H1 (cell line): ENCODE results near the gene SIRT7. TPM values are rescaled to one million over a fixed set of nuclear protein-coding genes. Genes with fewer than 3 reads are reported as not detected.

Source experiments
- CTCF ChIA-PET: fragments of 300-600 bp; sonication (Branson Sonifier 250); formaldehyde crosslinking; loops from one replicate; lab custom pipeline; 2021; ENCODE audit not compliant: partially characterized antibody; lab: Charles Lee
- POLR2A ChIA-PET: fragments of 300-600 bp; sonication (Branson Sonifier 250); formaldehyde crosslinking; loops from one replicate; lab custom pipeline; 2021; ENCODE audit warnings: inconsistent platforms; ENCODE audit not compliant: partially characterized antibody; lab: Charles Lee
- DNase-seq, 2 experiments: peaks; one replicate each; pipeline versions ENCODE4 v3.0.0 to v3.0.0-alpha.2; 2010 to 2022; ENCODE audit warnings: low spot score in 2 of 2, low read depth in 1 of 2, mixed read lengths in 1 of 2
- FAIRE-seq: peaks from 2 replicates; lab custom pipeline; 2011; peaks lifted over from hg19 to GRCh38; lab: Jason Lieb, UNC
- H2AFZ ChIP-seq: 2 replicates; pipeline ENCODE4 v1.8.1; 2012; ENCODE audit warnings: low read length, inconsistent platforms
- H2AK5ac ChIP-seq: 2 replicates; pipeline ENCODE4 v1.6.1; 2013; ENCODE audit warnings: low read depth, low read length
- H2BK120ac ChIP-seq: replicated peaks from 2 replicates; pipeline ENCODE3; 2013; ENCODE audit warnings: low read depth, low read length, inconsistent platforms
- H2BK12ac ChIP-seq: 2 replicates; pipeline ENCODE4 v1.6.1; 2013; ENCODE audit warnings: low read depth, low read length
- H2BK15ac ChIP-seq: 2 replicates; pipeline ENCODE4 v1.6.1; 2013; ENCODE audit warnings: low read length
- H2BK20ac ChIP-seq: 2 replicates; pipeline ENCODE4 v1.6.1; 2013; ENCODE audit warnings: low read length
- H2BK5ac ChIP-seq: 2 replicates; pipeline ENCODE4 v1.6.1; 2013; ENCODE audit warnings: low read depth, low read length
- H3K14ac ChIP-seq: 2 replicates; pipeline ENCODE4 v1.6.1; 2013; ENCODE audit warnings: inconsistent platforms; ENCODE audit not compliant: insufficient read length
- H3K18ac ChIP-seq: 2 replicates; pipeline ENCODE4 v1.6.1; 2013; ENCODE audit warnings: low read length; ENCODE audit errors: extremely low read depth
- H3K23ac ChIP-seq: 2 replicates; pipeline ENCODE4 v1.6.1; 2013; ENCODE audit warnings: inconsistent platforms; ENCODE audit not compliant: insufficient read length
- H3K23me2 ChIP-seq: 2 replicates; pipeline ENCODE4 v1.6.1; 2013; ENCODE audit warnings: low read depth, low read length
- H3K27ac ChIP-seq: 2 replicates; pipeline ENCODE4 v1.6.1; 2011; ENCODE audit warnings: low read depth, low read length, inconsistent platforms
- H3K27me3 ChIP-seq, 4 experiments: replicated peaks in 1 of 4; 1 replicate in 1 of 4; 2 replicates in 3 of 4; pipeline versions ENCODE4 v1.6.1 to v1.8.1; 2011 to 2013; ENCODE audit warnings: low read length in 3 of 4, mild to moderate bottlenecking in 3 of 4, inconsistent platforms in 2 of 4, mixed read lengths in 2 of 4, moderate library complexity in 1 of 4; ENCODE audit not compliant: control insufficient read depth in 3 of 4, insufficient read depth in 3 of 4; ENCODE audit errors: extremely low read depth in 1 of 4
- H3K36me3 ChIP-seq, 4 experiments: 2 replicates each; pipeline versions ENCODE4 v1.6.1 to v1.8.1; 2011 to 2013; ENCODE audit warnings: mild to moderate bottlenecking in 4 of 4, low read length in 3 of 4, moderate library complexity in 2 of 4, control low read depth in 1 of 4, inconsistent platforms in 1 of 4; ENCODE audit not compliant: insufficient read depth in 4 of 4, control insufficient read depth in 2 of 4
- H3K4ac ChIP-seq: replicated peaks from 2 replicates; pipeline ENCODE3; 2013; ENCODE audit warnings: low read length, low read depth, mixed read lengths, inconsistent platforms; ENCODE audit not compliant: insufficient read length
- H3K4me1 ChIP-seq, 4 experiments: replicated peaks in 1 of 4; 1 replicate in 1 of 4; 2 replicates in 3 of 4; pipeline versions ENCODE4 v1.6.1 to v1.8.1; 2011 to 2013; ENCODE audit warnings: low read length in 3 of 4, inconsistent platforms in 2 of 4, mixed read lengths in 1 of 4; ENCODE audit not compliant: insufficient read depth in 4 of 4, control insufficient read depth in 3 of 4
- H3K4me2 ChIP-seq, 2 experiments: 2 replicates each; pipeline versions ENCODE4 v1.6.1 to v1.8.1; 2011 to 2013; ENCODE audit warnings: low read depth in 2 of 2, low read length in 2 of 2, control low read depth in 1 of 2, inconsistent platforms in 1 of 2, mild to moderate bottlenecking in 1 of 2; ENCODE audit not compliant: insufficient read depth in 1 of 2
- H3K4me3 ChIP-seq, 4 experiments: fragments of 200-600, 300-600 bp in 1 of 4; sonication (generic), shearing (Covaris generic), sonication (Bioruptor Twin) in 1 of 4; 2 replicates each; pipeline versions ENCODE4 v1.5.1 to v1.8.1; 2011 to 2016; ENCODE audit warnings: low read length in 4 of 4, low read depth in 3 of 4, control low read depth in 2 of 4, inconsistent platforms in 2 of 4, mild to moderate bottlenecking in 2 of 4, mixed read lengths in 1 of 4, moderate library complexity in 1 of 4; ENCODE audit not compliant: insufficient read depth in 2 of 4; ENCODE audit errors: extremely low read depth in 1 of 4
- H3K56ac ChIP-seq: replicated peaks from 2 replicates; pipeline ENCODE3; 2013; ENCODE audit warnings: low read depth, mild to moderate bottlenecking, mixed read lengths, low read length, inconsistent platforms; ENCODE audit not compliant: insufficient read length
- H3K79me1 ChIP-seq: 2 replicates; pipeline ENCODE4 v1.6.1; 2013; ENCODE audit warnings: low read depth, low read length, control low read depth
- H3K79me2 ChIP-seq, 2 experiments: 2 replicates each; pipeline versions ENCODE4 v1.6.1 to v1.8.1; 2012 to 2013; ENCODE audit warnings: low read length in 2 of 2, mild to moderate bottlenecking in 2 of 2, inconsistent platforms in 1 of 2; ENCODE audit not compliant: insufficient read depth in 2 of 2, control insufficient read depth in 1 of 2
- H3K9ac ChIP-seq, 4 experiments: replicated peaks in 1 of 4; 1 replicate in 1 of 4; 2 replicates in 3 of 4; pipeline versions ENCODE4 v1.6.1 to v1.8.1; 2011 to 2013; ENCODE audit warnings: low read depth in 3 of 4, low read length in 3 of 4, control low read depth in 2 of 4, mild to moderate bottlenecking in 2 of 4, moderate library complexity in 2 of 4, inconsistent platforms in 1 of 4; ENCODE audit errors: extremely low read depth in 1 of 4
- H3K9me3 ChIP-seq, 2 experiments: 2 replicates each; pipeline versions ENCODE4 v1.6.1 to v1.8.1; 2012 to 2013; ENCODE audit warnings: mild to moderate bottlenecking in 2 of 2, moderate library complexity in 2 of 2, control low read depth in 1 of 2, inconsistent platforms in 1 of 2, low read depth in 1 of 2, low read length in 1 of 2, mixed read lengths in 1 of 2; ENCODE audit not compliant: insufficient read depth in 2 of 2
- H4K20me1 ChIP-seq, 2 experiments: replicated peaks in 1 of 2; 2 replicates each; pipeline versions ENCODE3 to v1.8.1; 2011 to 2013; ENCODE audit warnings: inconsistent platforms in 2 of 2, low read length in 2 of 2, mild to moderate bottlenecking in 1 of 2; ENCODE audit not compliant: insufficient read depth in 2 of 2, control insufficient read depth in 1 of 2
- H4K5ac ChIP-seq: 2 replicates; pipeline ENCODE4 v1.6.1; 2013; ENCODE audit warnings: low read length, low read depth, mixed read lengths, inconsistent platforms; ENCODE audit not compliant: insufficient read length
- H4K8ac ChIP-seq: 2 replicates; pipeline ENCODE4 v1.8.0; 2013; ENCODE audit warnings: mild to moderate bottlenecking, moderate library complexity, low read length, inconsistent platforms; ENCODE audit not compliant: insufficient read depth; ENCODE audit errors: extremely low read depth
- H4K91ac ChIP-seq: replicated peaks from 2 replicates; pipeline ENCODE3; 2013; ENCODE audit warnings: low read length, mixed read lengths, inconsistent platforms; ENCODE audit not compliant: insufficient read length
- RNF2 ChIP-seq: fragments of 200-900, 300-1000 bp; sonication (generic); IDR thresholded peaks from 2 replicates; pipeline ENCODE4 v1.7.1; 2016; ENCODE audit warnings: borderline replicate concordance, low read depth, mild to moderate bottlenecking, antibody characterized with exemption, low read length; ENCODE audit not compliant: poor library complexity, severe bottlenecking; ENCODE audit errors: missing control alignments
- SP1 ChIP-seq: IDR thresholded peaks from 2 replicates; pipeline ENCODE4 v1.6.1; 2011; ENCODE audit warnings: low read depth, low read length
- TAF7 ChIP-seq: optimal IDR thresholded peaks from 2 replicates; pipeline ENCODE3; 2011; ENCODE audit warnings: low read depth, mild to moderate bottlenecking, inconsistent platforms, low read length, moderate library complexity, borderline replicate concordance
- WGBS, 2 experiments: shearing (Covaris generic) in 1 of 2; methylation state at CpG; one replicate each; pipeline versions ENCODE4 v1.1.6 to v1.1.7; 2013 to 2015; ENCODE audit warnings: low lambda C conversion rate in 2 of 2, mixed read lengths in 2 of 2, inconsistent platforms in 1 of 2, low coverage in 1 of 2, missing lambda C conversion rate in 1 of 2; ENCODE audit not compliant: insufficient replicate concordance in 2 of 2, insufficient coverage in 1 of 2, insufficient read length in 1 of 2; ENCODE audit errors: extremely low coverage in 1 of 2, missing lambda C conversion rate in 1 of 2; 5-methylcytosine and 5-hydroxymethylcytosine counted together
- polyA plus RNA-seq, 7 experiments: library from polyadenylated mRNA; depleted of rRNA in 3 of 7; stranded (reverse) in 5 of 7; unstranded in 2 of 7; fragments of >200 nt in 5 of 7; fragments of 200-250 nt in 2 of 7; gene quantifications; 1 replicate in 5 of 7; 2 replicates in 1 of 7; 4 replicates in 1 of 7; pipeline versions ENCODE4 v1.2.1 to v1.2.3, GENCODE V29; 2011 to 2013; ENCODE audit warnings: missing spikeins in 2 of 7, mixed read lengths in 2 of 7
- total RNA-seq: library from RNA; stranded (reverse); fragmentation: NEBNext Ultra II Directional; extraction: Animal tissue kit (Norgen Biotek cat#: 25700); gene quantifications from 2 replicates; pipeline ENCODE4 v1.2.1, GENCODE V29; 2021

The SIRT7 gene
- total and polyA plus RNA-seq, 2 of the 8 experiments (the other 6 are each of a cell fraction or from before 2014, with no cell fraction given): 5.8 to 16.6 TPM

DNA sequence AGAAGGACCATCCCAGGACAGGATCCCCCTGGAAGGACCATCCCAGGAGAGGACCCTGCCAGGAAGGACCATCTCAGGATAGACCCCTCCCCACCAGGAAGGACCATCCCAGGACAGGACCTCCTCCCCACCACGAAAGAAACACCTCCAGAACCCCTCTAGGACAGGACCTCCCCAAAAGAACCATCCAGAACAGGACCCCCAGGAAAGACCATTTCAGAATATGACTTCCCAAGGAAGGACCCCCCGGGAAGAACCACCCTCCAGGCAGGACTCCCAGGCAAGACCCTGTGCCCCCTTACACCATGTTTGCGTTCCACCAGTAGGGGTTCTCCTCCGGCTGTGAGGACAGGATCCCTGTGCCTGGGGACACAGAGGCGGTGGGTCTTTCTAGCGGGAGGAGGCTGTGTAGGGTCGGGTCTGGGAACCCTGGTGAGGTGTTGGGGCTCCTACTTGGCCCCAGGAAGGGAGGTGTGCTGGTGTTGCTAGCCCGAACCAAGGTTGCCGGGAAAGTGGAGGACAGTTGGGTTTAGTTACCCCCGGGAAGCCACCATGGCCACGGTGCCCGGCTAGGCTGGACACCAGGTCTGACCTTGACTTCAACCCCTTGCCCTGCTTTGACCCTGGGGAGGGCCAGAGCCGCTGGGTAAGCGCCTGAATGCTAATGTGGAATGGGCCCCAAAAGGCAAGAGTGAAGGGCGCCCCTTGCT, 40.8 kb upstream of the SIRT7 start:
- no peaks in the 10 kb centered on the region for H3K79me1 ChIP-seq
- H3K36me3 ChIP-seq: peaks cover 0 to 13% (median 0%) of the 10 kb centered on the region in 4 experiments; a peak in 1 of 8 replicates
- no peak overlapping the region for H2BK5ac ChIP-seq
- peaks cover 0 to 2% of the 10 kb centered on the region in 2 experiments for H4K20me1 ChIP-seq
- H3K9ac ChIP-seq: no peak overlapping the region
- no peak overlapping the region for H2BK120ac ChIP-seq
- no peak overlapping the region for H3K18ac ChIP-seq
- no peak for TF ChIP-seq SP1
- peak; percentile 7 for TF ChIP-seq RNF2
- no peak for TF ChIP-seq TAF7
- WGBS, 2 experiments: 82% methylated on average over 15 of the region's 15 CpGs; no CpG with 5 or more reads in 1 of the 2 experiments
- no peak overlapping the region; the same call in 1 of the 2 replicates for H4K8ac ChIP-seq
- peaks cover 46 to 76% (median 58%) of the 10 kb centered on the region in 4 experiments for H3K27me3 ChIP-seq
- H3K23ac ChIP-seq: no peak overlapping the region
- no peak for DNase-seq
- no peak overlapping the region for H4K5ac ChIP-seq
- peak overlapping the region in 1 of 2 experiments; percentile 63; a peak in 1 of 4 replicates for H3K4me2 ChIP-seq
- no peak overlapping the region for H2BK15ac ChIP-seq
- H3K79me2 ChIP-seq: no peaks in the 10 kb centered on the region
- no peak overlapping the region for H3K14ac ChIP-seq
- peak overlapping the region in 1 of 4 experiments; percentile 52; a peak in 2 of 8 replicates for H3K4me3 ChIP-seq
- ChIA-PET POLR2A (interaction anchor here (0.7 to 3.0 kb wide), 7 partner anchors 9 to 41 kb away, joined by 3 to 14 read pairs (median 6); partner anchors contain the start of gene PYCR1), CTCF (interaction anchor here (0.7 to 5.1 kb wide), 19 partner anchors 8 to 197 kb away, joined by 3 to 22 read pairs (median 4); partner anchors contain the start of genes ANAPC11, ARHGDIA, ASPSCR1 and MYADML2)
- peak overlapping the region; percentile 3 for H3K4ac ChIP-seq
- peaks cover 4% of the 10 kb centered on the region; the same call in 1 of the 2 replicates for H3K23me2 ChIP-seq
- no peak overlapping the region for H2BK20ac ChIP-seq
- no peak for FAIRE-seq
- no peak overlapping the region for H4K91ac ChIP-seq
- H2AK5ac ChIP-seq: no peak overlapping the region
- peak overlapping the region; percentile 50; the same call in 1 of the 2 replicates for H2BK12ac ChIP-seq
- H2AFZ ChIP-seq: no peak overlapping the region
- no peak overlapping the region for H3K56ac ChIP-seq
- no peaks in the 10 kb centered on the region for H3K9me3 ChIP-seq
- H3K27ac ChIP-seq: no peak overlapping the region
- H3K4me1 ChIP-seq: peaks cover 0 to 6% (median 1%) of the 10 kb centered on the region in 4 experiments; a peak in 4 of 7 replicates
